HT1080 (cell line): ENCODE results near the gene DUSP12. TPM values are rescaled to one million over a fixed set of nuclear protein-coding genes. Genes with fewer than 3 reads are reported as not detected.

ENCODE experiments used
- DNase-seq: peaks from one replicate; pipeline ENCODE4 v3.0.0-alpha.2; 2015; ENCODE audit warnings: low read depth
- total RNA-seq: library from RNA; depleted of rRNA; stranded (reverse); fragments of >200 nt; shearing (Covaris generic); gene quantifications from 2 replicates; pipeline ENCODE4 v1.2.3, GENCODE V29; 2014

The DUSP12 gene
- total RNA-seq, 1 experiment from 2014 or later, result 61.1 TPM

DNA sequence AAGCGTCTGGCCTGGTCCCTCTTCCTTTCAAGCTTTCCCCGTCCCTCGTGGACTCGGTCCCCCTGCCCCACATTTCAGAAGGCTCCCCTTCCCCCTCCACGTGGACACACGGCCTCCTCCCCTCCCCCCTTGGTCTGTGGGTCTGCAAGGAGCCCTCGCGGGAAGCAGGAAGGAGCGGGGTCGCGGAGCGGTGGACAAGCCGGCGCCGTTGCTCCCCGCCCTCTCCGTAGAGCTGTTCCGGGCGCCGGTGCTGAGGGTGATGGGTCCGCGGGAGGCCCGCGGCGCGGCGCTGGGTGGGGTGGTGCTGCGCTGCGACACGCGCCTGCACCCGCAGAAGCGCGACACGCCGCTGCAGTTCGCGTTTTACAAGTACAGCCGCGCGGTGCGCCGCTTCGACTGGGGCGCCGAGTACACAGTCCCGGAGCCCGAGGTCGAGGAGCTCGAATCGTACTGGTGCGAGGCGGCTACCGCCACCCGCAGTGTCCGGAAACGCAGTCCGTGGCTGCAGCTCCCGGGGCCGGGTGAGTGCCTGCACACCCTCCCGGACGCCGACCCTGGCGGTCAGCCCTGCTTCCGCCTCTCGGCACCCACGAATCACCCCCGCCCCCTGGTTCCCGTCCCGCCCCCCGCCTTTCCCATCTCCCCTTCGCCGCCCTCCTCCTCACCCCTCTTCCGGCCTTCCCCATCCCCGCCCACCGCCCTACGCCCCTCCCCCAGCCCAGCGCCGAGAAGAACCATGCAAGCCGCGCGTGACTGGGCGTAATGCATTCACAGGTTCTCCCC, 22.9 kb upstream of the DUSP12 start:
- DNase-seq, result peak; percentile 71

DNA sequence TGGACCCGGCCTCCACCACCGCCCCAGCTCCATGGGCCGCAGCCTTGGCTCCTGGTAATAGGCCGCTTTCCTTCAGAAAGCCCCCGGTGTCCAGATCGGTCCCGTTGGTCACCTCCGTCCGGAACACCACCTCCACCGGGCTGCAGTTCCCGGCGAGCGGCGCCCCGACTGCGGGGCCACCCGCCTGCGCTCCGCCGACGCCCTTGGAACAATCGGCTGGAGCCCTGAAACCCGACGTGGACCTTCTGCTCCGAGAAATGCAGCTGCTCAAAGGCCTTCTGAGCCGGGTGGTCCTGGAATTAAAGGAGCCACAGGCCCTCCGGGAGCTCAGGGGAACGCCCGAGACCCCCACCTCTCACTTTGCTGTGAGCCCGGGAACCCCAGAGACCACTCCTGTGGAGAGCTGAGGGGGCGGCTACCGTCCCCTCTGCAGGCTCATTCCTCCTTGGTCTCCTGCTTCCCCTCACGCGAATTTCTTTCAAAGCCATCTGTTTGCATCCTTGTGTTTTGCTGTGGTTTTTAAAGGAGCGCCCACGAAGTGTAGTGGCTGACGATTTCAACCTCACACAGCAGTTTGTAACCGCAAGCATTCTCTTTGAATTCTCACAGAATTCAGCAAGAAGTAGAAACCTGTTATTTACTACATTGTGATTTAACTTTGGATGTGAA, 22.2 kb upstream of the DUSP12 start:
- peak; percentile 59 for DNase-seq

DNA sequence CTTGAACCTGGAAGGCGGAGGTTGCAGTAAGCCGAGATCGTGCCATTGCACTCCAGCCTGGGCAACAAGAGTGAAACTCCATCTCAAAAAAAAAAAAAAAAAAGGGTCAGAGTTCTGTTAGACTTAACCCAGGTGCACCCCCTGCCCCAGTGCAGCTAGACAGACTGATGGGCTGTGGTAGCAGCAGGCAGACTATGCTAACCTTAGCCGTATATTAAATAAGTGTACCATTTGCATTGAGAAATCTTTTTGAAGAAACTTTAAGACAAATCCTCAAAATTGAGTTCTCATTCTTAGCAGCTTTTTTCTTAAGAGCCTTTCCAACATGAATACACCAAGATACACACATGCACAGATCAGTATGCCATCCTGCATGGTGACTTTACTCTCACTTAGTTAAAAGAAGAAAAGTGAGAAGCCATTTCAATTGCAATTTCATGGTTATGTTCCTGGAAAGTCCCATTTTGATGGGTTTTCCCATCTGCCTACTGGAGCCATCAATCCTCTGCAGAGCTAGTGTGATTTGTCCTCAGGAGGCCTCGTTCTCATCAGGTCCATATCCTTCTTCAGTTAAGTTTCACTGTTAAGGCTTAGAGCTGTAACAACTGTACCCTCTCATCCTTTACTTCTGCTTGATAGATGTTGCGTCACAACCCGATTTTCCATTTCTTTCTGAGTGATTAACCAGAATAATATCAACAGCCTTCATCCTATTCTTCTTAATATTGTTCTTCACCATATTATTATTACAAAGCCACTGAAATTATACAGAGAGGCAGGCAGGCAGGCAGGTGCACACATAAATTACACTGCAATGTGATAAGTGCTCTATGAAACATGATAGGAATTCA, 21.0 kb upstream of the DUSP12 start:
- no peak for DNase-seq

DNA sequence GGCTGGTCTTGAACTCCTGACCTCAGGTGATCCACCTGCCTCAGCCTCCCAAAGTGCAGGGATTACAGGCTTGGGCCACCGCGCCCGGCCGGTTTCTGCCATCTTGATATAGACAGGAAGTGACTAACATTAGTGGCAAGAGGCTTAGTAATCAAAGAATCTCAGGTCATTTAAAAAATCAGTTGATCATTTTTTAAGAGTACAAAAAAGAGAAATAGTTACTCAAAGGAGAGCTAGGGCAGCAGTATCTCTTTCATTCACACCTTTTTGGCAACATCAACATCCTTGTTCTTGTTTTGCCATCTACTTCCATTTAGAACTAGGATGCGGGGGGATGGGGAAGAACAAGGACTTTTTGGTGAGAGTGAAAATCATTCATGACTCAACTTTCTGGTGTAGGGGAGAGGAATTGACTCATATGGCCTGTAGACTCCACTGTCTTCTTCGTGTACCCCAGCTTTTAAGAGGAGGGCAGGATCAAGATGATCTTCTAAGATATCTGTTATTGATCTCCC, 19.5 kb upstream of the DUSP12 start:
- DNase-seq, result peak; percentile 91

DNA sequence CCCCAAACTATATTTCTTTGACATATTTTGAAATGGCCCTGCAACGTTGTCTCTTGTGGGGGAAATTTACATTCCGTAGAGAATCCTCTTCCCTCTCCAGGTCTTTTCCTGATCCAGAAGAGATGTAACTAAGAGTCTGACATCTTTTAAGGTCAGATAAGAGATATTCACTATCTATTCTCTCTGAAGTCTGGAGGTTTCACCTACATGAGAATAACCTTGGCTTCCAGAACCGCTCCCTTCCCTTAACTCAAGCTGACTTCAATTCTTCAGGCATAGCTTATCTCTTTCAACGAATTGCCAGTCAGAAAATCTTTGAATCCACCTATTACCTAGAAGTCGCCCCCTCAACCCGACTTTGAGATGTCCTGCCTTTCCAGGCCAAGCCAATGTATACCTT, 18.3 kb upstream of the DUSP12 start:
- no peak for DNase-seq

DNA sequence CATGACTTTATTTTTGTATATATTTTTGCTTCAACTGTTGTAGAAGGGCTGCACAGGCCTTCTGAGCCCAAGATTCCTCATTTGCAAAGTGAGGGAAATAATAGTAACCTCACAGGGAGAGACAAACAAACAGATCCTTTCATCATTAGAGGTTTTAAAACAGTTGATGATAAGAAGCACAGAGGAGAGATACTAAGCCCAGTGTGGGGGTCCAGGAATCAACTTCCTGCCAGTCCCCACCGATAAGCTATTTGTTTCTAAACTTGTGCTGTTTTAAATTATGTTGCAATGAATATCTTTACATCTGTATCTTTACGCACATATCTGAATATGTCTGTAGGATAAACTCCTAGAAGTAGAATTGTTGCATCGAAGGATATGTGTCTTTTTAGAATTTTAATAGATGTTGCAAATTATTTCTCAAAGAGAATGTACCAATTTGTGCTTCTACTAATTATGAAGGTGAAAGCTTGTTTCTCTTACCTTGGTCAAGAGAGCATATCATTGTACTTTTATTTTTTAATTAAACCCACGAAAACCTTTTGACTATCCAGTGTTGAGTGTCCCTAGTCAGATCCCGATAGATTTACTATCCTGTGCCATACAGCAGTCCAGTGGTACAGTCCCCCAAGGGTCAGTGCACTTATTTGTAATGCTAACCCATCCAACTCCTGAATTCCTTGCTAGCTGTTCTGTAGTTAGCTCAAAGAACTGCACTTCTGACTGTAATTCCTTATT, 17.4 kb upstream of the DUSP12 start:
- no peak for DNase-seq

DNA sequence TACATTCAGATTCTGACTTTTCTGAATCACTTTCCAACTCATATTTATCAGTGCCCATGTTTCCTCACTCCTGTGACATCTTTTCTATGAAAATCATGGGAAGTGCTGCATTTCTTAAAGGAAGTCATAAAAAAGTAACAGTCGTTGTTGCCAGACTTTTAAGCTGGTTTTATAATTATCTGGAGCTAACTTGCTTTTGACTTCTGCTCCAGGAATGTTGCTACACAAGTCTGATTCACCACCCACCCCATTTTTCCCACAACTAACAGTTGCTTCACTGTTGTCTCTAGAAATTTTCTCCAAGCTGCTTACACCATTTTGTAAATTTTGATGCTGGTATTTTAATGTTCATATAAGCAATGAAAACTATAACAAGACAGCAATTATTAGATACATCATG, 16.1 kb upstream of the DUSP12 start:
- peak; percentile 88 for DNase-seq

DNA sequence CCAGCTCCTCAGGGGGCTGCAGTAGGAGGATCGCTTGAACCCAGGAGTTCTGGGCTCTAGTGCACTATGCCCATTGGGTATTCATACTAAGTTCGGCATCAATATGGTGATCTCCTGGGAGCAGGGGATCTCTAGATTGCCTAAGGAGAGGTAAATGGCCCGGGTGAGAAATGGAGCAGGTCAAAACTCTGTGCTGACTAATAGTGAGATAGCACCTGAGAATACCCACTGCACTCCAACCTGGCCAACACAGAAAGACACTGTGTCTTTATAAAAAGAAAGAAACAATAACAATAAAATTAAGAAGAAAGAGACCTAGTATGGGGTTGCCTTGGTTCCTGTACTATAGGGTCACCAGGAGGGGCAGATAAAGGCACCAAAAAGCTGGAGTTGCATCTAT, 13.7 kb upstream of the DUSP12 start:
- DNase-seq, result no peak

DNA sequence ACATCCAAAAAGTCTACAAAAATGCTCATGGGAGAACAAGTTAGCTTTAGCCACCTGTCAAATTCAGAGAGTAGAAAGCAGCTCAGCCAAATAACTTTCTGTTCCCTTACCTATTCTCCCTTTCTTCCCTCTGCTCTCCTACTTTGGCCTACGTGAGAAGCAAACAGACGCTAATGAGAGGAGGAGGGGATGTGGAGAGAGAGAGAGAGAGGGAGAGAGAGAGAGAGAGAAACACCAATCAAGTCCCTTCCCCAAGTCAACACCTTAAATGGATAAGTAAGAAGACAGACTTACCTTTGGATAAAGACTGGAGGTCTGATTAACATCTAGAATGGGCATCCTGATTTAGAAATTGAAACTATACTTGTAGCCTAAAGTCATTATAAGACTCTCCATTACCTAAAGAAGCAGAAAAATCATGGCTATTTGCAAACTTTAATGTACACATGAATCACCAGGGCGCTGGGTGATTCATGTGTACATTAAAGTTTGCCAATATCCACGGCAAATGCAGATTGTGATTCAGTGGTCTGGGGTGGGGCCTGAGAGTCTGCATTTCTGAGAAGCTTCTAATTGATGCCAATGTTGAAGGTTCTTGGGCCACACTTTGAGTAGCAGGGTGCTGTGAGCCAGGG, 13.1 kb upstream of the DUSP12 start:
- peak; percentile 78 for DNase-seq

DNA sequence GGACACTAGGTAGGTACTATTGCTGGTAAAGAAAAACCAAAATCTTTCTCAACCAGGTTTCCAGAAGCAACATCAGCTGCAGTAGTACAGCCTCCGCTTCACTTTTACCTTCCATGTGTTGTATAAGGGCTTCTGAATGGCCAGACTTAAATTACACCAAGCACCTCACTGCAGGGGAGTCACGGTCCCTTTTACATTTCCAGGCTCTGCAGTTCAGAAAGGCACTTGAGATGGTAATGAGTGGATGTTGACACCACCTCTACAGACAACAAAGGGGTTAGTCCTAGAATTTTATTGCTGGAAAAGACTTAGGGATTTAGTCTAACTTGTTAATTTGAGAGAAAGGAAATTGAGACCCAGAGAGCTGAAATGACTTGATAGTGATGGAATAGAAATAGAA, 12.0 kb upstream of the DUSP12 start:
- DNase-seq, result no peak

DNA sequence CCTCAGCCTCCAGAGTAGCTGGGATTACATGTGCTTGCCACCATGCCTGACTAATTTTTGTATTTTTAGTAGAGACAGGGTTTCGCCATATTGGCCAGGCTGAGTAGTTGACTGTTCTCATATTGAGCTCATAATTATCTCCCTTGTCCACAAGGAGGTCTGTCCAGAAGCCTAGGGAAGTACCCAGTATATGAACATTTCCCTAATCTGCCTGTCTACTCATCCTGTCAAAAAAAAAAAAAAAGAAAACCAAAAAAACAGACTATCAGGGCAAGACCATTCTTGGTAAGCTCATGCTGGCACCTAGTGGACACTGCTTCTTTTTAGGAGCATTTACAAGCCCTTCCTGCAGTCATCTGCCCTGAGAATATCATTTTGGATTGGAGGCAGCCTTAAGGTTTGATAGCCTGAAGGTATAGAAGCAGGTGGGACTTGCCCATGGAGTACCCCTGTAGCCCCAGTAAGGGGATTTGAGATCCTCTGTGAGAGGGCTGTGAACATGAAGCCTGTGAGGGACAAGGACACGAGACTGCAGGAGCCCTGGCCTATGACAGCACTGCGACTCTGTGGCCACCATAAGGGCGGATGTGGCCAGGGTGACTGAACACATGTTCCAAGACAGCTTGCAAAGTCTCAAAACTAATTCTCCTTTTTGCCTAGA, 10.8 kb upstream of the DUSP12 start:
- DNase-seq, result peak; percentile 90

DNA sequence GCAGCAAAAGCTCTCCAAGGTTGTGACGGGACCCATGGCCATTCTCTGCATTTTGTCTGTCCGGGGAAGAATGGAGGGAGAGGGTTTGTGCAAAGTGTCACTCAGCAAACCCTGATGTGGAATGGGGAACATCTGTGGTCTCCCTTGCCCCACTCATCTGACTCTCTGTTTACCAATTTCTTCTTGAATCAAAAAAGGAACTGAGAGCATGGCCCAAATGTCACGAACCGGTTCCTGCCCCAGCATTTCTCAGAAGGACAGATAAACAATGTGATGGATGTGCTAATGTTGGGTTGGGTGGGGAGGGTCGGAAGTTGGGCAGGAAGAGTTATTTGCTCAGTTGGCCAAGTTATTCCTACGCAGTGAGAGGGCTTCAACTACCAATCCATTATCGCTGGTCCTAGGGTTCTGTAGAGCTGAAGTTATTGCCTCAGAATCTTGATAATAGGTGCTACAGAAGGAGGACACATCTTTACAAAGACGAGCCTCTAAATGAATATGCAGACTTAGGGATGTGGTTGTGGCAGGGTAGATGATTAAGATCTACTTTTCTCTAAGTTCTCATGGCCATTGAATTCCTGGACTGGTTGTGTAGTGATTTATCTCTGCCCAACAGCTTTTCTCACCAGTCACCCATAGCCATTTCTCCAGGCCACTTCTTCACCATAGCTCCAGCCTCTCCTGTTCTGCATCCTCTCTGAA, 9.6 kb upstream of the DUSP12 start:
- no peak for DNase-seq

DNA sequence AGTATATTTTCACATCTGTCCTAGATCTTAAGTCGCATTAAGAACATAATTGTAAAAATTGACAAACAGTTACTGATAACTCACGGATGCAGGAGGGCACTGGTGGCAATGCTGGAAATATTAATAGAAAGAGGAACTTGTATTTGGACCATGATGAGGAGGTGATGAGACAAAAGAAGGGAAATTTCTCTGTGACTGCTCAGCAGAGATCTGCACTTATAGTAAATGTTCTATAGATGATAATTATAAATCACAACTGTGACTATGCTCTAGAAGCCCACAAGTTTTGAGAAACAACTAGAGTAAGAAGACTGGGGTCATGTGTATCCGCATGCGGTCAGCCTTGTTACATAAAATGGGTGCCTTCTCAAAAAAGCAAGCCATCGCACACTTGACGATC, 8.7 kb upstream of the DUSP12 start:
- DNase-seq, result no peak

DNA sequence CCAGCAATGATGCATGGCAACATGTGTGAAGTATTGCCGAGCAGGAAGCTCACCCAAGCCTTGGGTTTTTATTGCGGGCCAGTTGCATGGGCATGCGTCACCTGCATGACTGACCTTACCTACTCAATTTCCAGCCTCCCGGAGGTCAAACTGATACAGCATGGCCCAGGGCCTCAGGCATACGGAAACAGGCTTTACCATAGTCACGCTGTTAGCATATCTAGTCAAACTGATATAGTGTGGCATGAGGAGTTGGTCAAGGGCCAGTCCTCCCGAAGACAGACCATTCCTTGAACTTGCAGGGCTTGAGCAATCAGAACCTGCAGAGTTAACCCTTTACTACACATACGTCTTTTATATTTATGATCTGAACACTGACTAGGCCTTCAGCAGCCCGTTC, 6.4 kb upstream of the DUSP12 start:
- no peak for DNase-seq

DNA sequence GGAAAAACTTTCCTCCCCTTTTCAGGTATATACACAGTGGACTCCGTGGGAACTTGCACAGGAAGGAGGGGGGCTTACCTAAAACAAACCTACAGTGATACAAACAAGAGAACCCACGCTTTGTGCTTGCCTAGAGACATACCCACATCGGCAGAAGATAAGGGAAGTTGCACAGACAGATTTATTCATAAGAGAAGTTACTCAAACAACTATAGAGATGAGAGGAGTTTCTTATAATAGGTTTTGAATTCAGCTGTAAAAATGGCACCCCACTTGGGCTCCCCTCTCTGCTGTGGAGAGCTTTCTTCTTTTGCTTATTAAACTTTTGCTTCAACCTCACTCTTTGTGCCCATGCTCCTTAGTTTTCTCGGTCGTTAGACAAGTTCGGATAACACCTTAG, 1.8 kb upstream of the DUSP12 start:
- DNase-seq, result no peak

DNA sequence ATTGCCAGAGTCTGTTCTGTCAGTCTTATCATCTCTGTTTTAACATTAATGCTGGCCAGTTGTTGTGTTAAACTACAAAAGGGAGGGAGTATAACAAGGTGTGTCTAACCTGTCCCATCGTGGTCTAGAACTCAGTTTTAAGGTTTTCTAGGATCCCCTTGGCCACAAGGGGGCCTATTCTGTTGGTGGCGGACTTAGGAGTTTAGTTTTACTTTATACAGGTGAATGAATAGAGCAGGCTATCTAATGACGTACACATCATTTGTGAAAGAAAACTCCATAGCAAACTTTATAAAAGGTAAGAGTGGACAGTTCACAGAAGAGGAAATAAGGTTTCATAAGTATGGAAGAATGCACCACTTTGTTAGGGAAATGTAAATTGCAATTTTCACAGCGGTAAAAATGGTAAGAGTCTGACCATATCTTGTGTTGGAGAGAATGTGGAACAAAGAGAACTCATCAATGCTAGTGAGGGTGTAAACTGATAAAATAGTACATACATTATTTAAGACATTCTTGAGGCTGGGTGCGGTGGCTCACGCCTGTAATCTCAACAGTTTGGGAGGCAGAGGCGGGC, 14.0 kb downstream of the DUSP12 start:
- no peak for DNase-seq

DNA sequence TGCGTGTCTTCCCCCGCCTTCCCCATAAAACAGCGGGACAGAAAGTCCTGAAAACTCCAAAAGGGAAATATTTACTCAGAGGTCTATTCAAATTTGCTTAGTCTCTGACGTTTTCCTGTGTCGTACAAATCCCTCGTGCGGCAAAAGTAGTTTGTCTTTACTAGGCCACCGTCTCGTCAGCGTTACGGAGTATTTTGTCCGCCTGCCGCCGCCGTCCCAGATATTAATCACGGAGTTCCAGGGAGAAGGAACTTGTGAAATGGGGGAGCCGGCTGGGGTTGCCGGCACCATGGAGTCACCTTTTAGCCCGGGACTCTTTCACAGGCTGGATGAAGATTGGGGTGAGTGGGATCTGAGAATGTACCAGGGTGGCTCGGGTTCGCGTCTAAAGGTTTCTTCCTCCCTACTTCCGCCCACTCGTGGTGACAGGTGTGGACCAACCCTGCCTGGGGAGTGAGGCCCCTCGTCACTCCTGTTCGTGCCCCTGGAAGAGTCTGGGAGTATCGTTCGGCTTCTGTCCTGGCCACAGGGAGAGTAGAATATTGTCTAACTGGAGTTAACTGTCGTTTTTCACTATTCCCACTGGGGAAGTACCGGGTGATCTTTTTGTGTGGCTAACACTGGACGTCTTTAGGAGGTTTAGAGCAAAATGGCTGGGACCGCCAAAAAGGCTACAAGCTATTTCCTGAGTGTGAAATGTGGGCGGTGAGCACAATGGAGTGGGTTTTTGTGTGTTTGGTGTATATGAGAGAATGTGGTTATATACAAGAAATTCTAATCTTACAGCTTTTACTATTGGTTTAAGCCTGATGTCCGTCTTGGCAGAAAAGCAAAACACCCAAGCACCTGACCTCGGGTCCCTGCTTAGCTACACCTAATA, 16.8 kb downstream of the DUSP12 start, which contains the start of gene ATF6:
Gene ATF6, plus strand, starts transcription at position 219 of the 880 bp plus-strand sequence. Its CDS starts 41 bp downstream, at position 260.
- DNase-seq, result peak; percentile 89

DNA sequence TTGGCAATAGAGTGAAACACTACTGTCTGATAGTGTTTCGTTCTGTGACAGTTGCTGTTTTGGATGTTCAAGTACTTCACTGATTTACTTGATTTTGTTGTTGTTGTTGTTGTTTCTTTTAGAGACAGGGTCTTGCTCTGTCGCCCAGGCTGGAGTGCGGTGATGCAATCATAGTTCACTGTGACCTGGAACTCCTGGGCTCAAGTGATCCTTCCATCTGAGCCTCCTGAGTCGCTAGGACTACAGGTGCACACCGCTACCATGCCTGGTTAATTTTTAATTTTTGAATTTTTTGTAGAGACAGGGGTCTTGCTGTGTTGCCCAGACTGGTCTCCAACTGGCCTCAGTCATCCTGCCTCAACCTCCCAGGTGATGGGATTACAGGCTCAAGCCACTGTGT, 18.9 kb downstream of the DUSP12 start:
- DNase-seq, result no peak
